Hepatocyte (in vitro differentiated cells): ENCODE results near the gene FST.

Experiments
- EZH2 ChIP-seq: fragments of 200-600 bp; sonication (generic); IDR thresholded peaks from 2 replicates; pipeline ENCODE4 v1.6.1; 2016; ENCODE audit warnings: antibody characterized with exemption, mild to moderate bottlenecking, borderline replicate concordance
- TF ChIP-seq, protein P1 (sequence below): fragments of 200-600 bp; sonication (generic); IDR thresholded peaks from 2 replicates; pipeline ENCODE4 v1.5.1; 2016; ENCODE audit warnings: antibody characterized with exemption, mild to moderate bottlenecking; ENCODE audit not compliant: poor library complexity

GRCh38 chr5:53453898-53454718, 26.3 kb upstream of the FST start:
- TF ChIP-seq, protein P1, sequence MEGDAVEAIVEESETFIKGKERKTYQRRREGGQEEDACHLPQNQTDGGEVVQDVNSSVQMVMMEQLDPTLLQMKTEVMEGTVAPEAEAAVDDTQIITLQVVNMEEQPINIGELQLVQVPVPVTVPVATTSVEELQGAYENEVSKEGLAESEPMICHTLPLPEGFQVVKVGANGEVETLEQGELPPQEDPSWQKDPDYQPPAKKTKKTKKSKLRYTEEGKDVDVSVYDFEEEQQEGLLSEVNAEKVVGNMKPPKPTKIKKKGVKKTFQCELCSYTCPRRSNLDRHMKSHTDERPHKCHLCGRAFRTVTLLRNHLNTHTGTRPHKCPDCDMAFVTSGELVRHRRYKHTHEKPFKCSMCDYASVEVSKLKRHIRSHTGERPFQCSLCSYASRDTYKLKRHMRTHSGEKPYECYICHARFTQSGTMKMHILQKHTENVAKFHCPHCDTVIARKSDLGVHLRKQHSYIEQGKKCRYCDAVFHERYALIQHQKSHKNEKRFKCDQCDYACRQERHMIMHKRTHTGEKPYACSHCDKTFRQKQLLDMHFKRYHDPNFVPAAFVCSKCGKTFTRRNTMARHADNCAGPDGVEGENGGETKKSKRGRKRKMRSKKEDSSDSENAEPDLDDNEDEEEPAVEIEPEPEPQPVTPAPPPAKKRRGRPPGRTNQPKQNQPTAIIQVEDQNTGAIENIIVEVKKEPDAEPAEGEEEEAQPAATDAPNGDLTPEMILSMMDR: no peak
- TF ChIP-seq EZH2: no peak
